Ascending aorta (tissue), 2 donors: Measurements from ENCODE around the gene PSMD14. TPM values are rescaled to one million over a fixed set of nuclear protein-coding genes. Genes with fewer than 3 reads are reported as not detected.
"Not testable (repeated sequence)": the region's sequence is repeated elsewhere in the genome, so short reads cannot be mapped to it uniquely, and the experiment has no call there.

Experiments used
- DNase-seq, 2 donors: peaks; one replicate each; pipeline ENCODE4 v3.0.0-alpha.2; 2019; ENCODE audit warnings: low spot score in 2 of 2
- H3K27ac ChIP-seq, 2 donors: fragments of 200-600 bp; sonication (generic); one replicate each; pipeline ENCODE4 v1.5.1; 2016 to 2017; ENCODE audit warnings: mild to moderate bottlenecking in 1 of 2
- H3K27me3 ChIP-seq: fragments of 200-600 bp; sonication (generic); one replicate; pipeline ENCODE4 v1.5.1; 2017
- H3K36me3 ChIP-seq, 2 donors: fragments of 200-600 bp; sonication (generic); one replicate each; pipeline ENCODE4 v1.5.1; 2016
- H3K4me1 ChIP-seq, 2 donors: fragments of 200-600 bp; sonication (generic); one replicate each; pipeline ENCODE4 v1.5.1; 2016 to 2017; ENCODE audit warnings: mild to moderate bottlenecking in 1 of 2
- H3K4me3 ChIP-seq, 2 donors: fragments of 200-600 bp; sonication (generic); one replicate each; pipeline ENCODE4 v1.5.1; 2016 to 2017; ENCODE audit warnings: mild to moderate bottlenecking in 1 of 2
- H3K9me3 ChIP-seq, 2 donors: fragments of 200-600 bp; sonication (generic); one replicate each; pipeline ENCODE4 v1.5.1; 2016
- CTCF ChIP-seq, 3 experiments: fragments of 200-600 bp in 2 of 3; fragments of 450-650 bp in 1 of 3; sonication (generic) in 2 of 3; IDR thresholded peaks; one replicate each; pipeline ENCODE4 v1.5.1; 2016 to 2019; ENCODE audit warnings: antibody characterized with exemption in 3 of 3, mild to moderate bottlenecking in 1 of 3, moderate library complexity in 1 of 3
- intact Hi-C: fragments of 100-400 bp; cut with DNase I; formaldehyde crosslinking; loops from one replicate; pipeline ENCODE4 v1.15.1; 2023
- total RNA-seq: library from RNA; depleted of rRNA; stranded (reverse); fragments of >200 nt; gene quantifications from one replicate; pipeline ENCODE4 v1.1.0, GENCODE V29; 2016

PSMD14 gene
- total RNA-seq, 1 donor from 2014 or later, result 238 TPM

- no peak for DNase-seq
- Histone ChIP-seq H3K4me3 (no peak overlapping the region), H3K27me3 (no peaks in the 10 kb centered on the region), H3K27ac (no peak overlapping the region), H3K4me1 (peaks cover 2 to 4% of the 10 kb centered on the region in 2 donors), H3K36me3 (no peaks in the 10 kb centered on the region), H3K9me3 (no peaks in the 10 kb centered on the region)
- intact Hi-C loops, result no loop called here
- no peak for TF ChIP-seq CTCF (IDR thresholded peaks at IDR 0.05)
Measured at GRCh38 chr2:161355106-161355505, 46.9 kb downstream of the PSMD14 start.

GRCh38 chr2:161355983-161356382, 47.8 kb downstream of the PSMD14 start:
- no peak for DNase-seq
- Histone ChIP-seq H3K27ac (no peak overlapping the region), H3K27me3 (no peaks in the 10 kb centered on the region), H3K4me3 (no peak overlapping the region), H3K9me3 (no peaks in the 10 kb centered on the region), H3K36me3 (no peaks in the 10 kb centered on the region), H3K4me1 (peaks cover 0 to 2% of the 10 kb centered on the region in 2 donors)
- TF ChIP-seq CTCF (IDR thresholded peaks at IDR 0.05), result no peak
- intact Hi-C loops, result no loop called here

- no peaks in the 10 kb centered on the region for H3K4me1 ChIP-seq
- H3K9me3 ChIP-seq, result peaks cover 0 to 4% of the 10 kb centered on the region in 2 donors
- H3K4me3 ChIP-seq, result no peak overlapping the region
- intact Hi-C loops, result no loop called here
- H3K27ac ChIP-seq, result no peak overlapping the region
- H3K36me3 ChIP-seq, result no peaks in the 10 kb centered on the region
- DNase-seq, result no peak
- H3K27me3 ChIP-seq, result no peaks in the 10 kb centered on the region
- no peak for TF ChIP-seq CTCF (IDR thresholded peaks at IDR 0.05)
Measured at GRCh38 chr2:161357097-161357496, 48.9 kb downstream of the PSMD14 start.

GRCh38 chr2:161358838-161359237, 50.6 kb downstream of the PSMD14 start:
- Histone ChIP-seq H3K9me3 (peaks cover 0 to 19% of the 10 kb centered on the region in 2 donors), H3K4me1 (no peaks in the 10 kb centered on the region), H3K4me3 (no peak overlapping the region), H3K27me3 (no peaks in the 10 kb centered on the region), H3K36me3 (no peaks in the 10 kb centered on the region), H3K27ac (no peak overlapping the region)
- no peak for TF ChIP-seq CTCF (IDR thresholded peaks at IDR 0.05)
- intact Hi-C loops, result no loop called here
- no peak for DNase-seq

GRCh38 chr2:161360095-161360654, 52.0 kb downstream of the PSMD14 start:
- H3K4me1 ChIP-seq, H3K27ac ChIP-seq, intact Hi-C loops, DNase-seq, H3K4me3 ChIP-seq, H3K36me3 ChIP-seq, H3K27me3 ChIP-seq: not testable (repeated sequence)
- peaks cover 0 to 19% of the 10 kb centered on the region in 2 donors for H3K9me3 ChIP-seq

- Histone ChIP-seq H3K27me3 (no peaks in the 10 kb centered on the region), H3K4me1 (no peaks in the 10 kb centered on the region), H3K9me3 (peaks cover 0 to 19% of the 10 kb centered on the region in 2 donors), H3K27ac (no peak overlapping the region), H3K36me3 (no peaks in the 10 kb centered on the region), H3K4me3 (no peak overlapping the region)
- DNase-seq, result no peak
- intact Hi-C loops, result no loop called here
- TF ChIP-seq CTCF (IDR thresholded peaks at IDR 0.05), result no peak
Measured at GRCh38 chr2:161362568-161363166, 54.4 kb downstream of the PSMD14 start.
